GM19043 (cell line): ENCODE results near the gene SLC26A2.
A peak's percentile ranks its signal among the peaks of the same experiment; 100 is the strongest.
"Not testable (repeated sequence)": the region's sequence is repeated elsewhere in the genome, so short reads cannot be mapped to it uniquely, and the experiment has no call there.

Experiments
- ATAC-seq: cut with Tn5 transposase; IDR thresholded peaks from one replicate; pipeline ENCODE4 v1.9.1; 2021; ENCODE audit warnings: low read depth; ENCODE audit not compliant: unreplicated experiment

Gene SLC26A2

GRCh38 chr5:150028047-150028446 is 67.5 kb downstream of the SLC26A2 start:
- not testable (repeated sequence) for ATAC-seq

GRCh38 chr5:150033334-150033733 is 72.8 kb downstream of the SLC26A2 start:
- ATAC-seq = no peak

- ATAC-seq = no peak
Measured at GRCh38 chr5:150034662-150035061, 74.1 kb downstream of the SLC26A2 start.

- ATAC-seq = peak; percentile 95
Measured at GRCh38 chr5:150035139-150035895, 74.8 kb downstream of the SLC26A2 start.

- ATAC-seq = no peak
Measured at GRCh38 chr5:150036513-150036912, 76.0 kb downstream of the SLC26A2 start.
